ENCODE data around the gene GDI1. TPM values are rescaled to one million over a fixed set of nuclear protein-coding genes. Genes with fewer than 3 reads are reported as not detected.
"Not testable (repeated sequence)": the region's sequence is repeated elsewhere in the genome, so short reads cannot be mapped to it uniquely, and the experiment has no call there.

The GDI1 gene
- total and polyA plus RNA-seq, 9 donors = 72.8 to 188 (median 116) TPM

DNA sequence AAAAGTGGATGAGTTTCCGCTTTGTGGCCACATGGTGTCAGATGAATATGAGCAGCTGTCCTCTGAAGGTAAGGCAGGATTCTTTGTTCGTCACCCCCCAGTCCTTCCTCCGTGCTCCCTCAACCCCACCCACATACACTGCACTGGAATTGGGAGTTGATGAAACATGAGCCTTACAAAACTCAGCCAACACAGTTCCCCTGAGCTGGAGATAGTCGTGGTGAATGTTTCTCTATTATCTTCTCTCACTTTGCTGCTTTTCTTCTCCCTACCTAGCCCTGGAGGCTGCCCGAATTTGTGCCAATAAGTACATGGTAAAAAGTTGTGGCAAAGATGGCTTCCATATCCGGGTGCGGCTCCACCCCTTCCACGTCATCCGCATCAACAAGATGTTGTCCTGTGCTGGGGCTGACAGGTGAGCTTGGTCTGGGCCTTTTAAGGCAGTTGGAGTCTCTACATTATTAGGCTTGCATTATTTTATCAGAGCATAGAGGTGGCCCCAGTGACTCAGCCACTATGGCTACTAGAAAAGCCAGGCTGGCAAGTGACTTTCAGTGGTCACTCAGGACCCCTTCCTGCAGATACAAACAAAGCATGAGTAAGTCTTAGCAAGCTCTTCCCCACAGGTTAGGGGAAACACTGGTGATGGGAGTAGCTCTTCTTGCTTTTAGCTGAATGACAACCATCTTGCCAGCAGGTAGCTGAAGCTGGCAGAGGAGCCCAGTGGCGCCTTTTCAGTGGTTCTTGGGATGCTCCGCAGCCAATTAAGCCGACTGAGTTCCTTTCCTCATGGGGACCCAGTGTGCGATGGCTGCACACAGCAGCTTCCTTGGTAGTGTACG is 37.2 kb upstream of the GDI1 start:
- intact Hi-C loops (cut with DNase I) = loop anchor here in 1 of 4 donors (5.0 kb wide), 1 partner anchor 133 kb away; no protein-coding TSS in a partner anchor
- H3K4me1 ChIP-seq (ENCODE audit: insufficient read depth) = no peaks in the 10 kb centered on the region

DNA sequence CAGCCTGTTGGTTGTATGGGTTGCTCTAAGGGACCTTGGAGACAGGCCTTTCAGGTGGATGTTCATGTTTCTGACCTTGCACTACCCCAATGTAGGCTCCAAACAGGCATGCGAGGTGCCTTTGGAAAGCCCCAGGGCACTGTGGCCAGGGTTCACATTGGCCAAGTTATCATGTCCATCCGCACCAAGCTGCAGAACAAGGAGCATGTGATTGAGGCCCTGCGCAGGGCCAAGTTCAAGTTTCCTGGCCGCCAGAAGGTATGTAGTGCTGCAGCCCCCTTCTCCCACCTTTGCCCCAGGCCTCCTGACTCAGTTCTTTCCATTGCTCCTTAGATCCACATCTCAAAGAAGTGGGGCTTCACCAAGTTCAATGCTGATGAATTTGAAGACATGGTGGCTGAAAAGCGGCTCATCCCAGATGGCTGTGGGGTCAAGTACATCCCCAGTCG is 36.6 kb upstream of the GDI1 start:
- 66 to 77% (median 73%) methylated on average over 6 of the region's 6 CpGs for WGBS, 3 donors
- not testable (repeated sequence) for H3K4me1 ChIP-seq (ENCODE audit: insufficient read depth); H3K9me3 ChIP-seq; DNase-seq; H3K36me3 ChIP-seq; H3K27ac ChIP-seq; H3K27me3 ChIP-seq; H3K4me3 ChIP-seq
- intact Hi-C loops (cut with DNase I) = loop anchor here in 1 of 4 donors (5.0 kb wide), 1 partner anchor 132 kb away; no protein-coding TSS in a partner anchor

More for the DNA sequence above, 37.2 kb upstream of the GDI1 start:
- 52 to 57% (median 56%) methylated on average over 14 of the region's 14 CpGs for WGBS, 3 donors
- Histone ChIP-seq H3K4me3 (peak overlapping the region; percentile 84), H3K27me3 (no peaks in the 10 kb centered on the region), H3K9me3 (no peaks in the 10 kb centered on the region), H3K27ac (peak overlapping the region; percentile 81 to 96), H3K36me3 (no peaks in the 10 kb centered on the region)
- TF ChIP-seq EP300 (IDR thresholded peaks at IDR 0.05) = no peak
- TF ChIP-seq POLR2A (IDR thresholded peaks at IDR 0.05) = no peak
- TF ChIP-seq, protein P1, sequence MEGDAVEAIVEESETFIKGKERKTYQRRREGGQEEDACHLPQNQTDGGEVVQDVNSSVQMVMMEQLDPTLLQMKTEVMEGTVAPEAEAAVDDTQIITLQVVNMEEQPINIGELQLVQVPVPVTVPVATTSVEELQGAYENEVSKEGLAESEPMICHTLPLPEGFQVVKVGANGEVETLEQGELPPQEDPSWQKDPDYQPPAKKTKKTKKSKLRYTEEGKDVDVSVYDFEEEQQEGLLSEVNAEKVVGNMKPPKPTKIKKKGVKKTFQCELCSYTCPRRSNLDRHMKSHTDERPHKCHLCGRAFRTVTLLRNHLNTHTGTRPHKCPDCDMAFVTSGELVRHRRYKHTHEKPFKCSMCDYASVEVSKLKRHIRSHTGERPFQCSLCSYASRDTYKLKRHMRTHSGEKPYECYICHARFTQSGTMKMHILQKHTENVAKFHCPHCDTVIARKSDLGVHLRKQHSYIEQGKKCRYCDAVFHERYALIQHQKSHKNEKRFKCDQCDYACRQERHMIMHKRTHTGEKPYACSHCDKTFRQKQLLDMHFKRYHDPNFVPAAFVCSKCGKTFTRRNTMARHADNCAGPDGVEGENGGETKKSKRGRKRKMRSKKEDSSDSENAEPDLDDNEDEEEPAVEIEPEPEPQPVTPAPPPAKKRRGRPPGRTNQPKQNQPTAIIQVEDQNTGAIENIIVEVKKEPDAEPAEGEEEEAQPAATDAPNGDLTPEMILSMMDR (IDR thresholded peaks at IDR 0.05) = no peak
- no peak for DNase-seq

DNA sequence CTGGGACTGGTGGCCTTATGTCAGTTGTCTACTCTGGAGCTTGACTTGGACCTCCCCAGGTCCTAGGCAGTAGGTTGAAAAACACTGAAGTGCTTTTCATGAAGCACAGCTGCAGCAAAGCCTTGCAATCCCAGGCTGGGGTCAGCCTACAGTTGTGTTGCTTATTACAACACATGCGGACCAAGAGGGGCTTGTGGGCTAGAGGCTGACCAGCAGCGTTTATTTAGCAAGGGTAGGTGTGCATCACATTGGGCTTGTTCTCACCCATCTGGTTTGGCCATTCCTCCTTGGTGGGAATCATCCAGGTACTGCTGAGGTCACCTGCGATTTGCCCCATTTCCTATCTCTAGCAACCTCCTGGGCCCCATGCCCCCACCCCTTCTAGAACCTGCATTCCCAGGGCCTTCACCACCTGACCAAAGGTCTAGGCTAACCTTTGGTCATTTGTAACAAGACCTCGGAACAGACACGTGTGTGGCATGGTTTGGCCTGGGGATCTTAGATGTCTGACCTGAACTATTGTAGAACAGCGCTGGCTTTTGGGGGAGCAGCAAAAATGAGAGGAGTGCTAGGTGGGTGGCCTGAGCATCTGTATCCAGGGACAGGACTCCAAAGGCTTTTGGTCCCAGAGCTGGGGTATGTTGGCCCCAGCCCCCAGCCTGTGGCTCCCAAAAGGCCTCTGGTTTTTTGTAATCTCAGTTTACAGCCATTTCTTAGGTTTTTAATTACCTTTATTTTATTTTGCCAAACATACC is 35.7 kb upstream of the GDI1 start:
- WGBS, 3 donors = 50 to 67% (median 54%) methylated on average over 6 of the region's 6 CpGs
- Histone ChIP-seq H3K4me3 (no peak overlapping the region), H3K27ac (no peak overlapping the region), H3K36me3 (no peaks in the 10 kb centered on the region), H3K4me1 (ENCODE audit: insufficient read depth) (no peaks in the 10 kb centered on the region), H3K27me3 (no peaks in the 10 kb centered on the region), H3K9me3 (no peaks in the 10 kb centered on the region)
- intact Hi-C loops (cut with DNase I) = loop anchor here in 1 of 4 donors (5.0 kb wide), 1 partner anchor 131 kb away; no protein-coding TSS in a partner anchor
- DNase-seq = peak in 1 of 5 donors; percentile 7
- TF ChIP-seq EP300 (IDR thresholded peaks at IDR 0.05) (no peak), POLR2A (IDR thresholded peaks at IDR 0.05) (no peak)
- TF ChIP-seq, protein P1 (IDR thresholded peaks at IDR 0.05) = no peak

DNA sequence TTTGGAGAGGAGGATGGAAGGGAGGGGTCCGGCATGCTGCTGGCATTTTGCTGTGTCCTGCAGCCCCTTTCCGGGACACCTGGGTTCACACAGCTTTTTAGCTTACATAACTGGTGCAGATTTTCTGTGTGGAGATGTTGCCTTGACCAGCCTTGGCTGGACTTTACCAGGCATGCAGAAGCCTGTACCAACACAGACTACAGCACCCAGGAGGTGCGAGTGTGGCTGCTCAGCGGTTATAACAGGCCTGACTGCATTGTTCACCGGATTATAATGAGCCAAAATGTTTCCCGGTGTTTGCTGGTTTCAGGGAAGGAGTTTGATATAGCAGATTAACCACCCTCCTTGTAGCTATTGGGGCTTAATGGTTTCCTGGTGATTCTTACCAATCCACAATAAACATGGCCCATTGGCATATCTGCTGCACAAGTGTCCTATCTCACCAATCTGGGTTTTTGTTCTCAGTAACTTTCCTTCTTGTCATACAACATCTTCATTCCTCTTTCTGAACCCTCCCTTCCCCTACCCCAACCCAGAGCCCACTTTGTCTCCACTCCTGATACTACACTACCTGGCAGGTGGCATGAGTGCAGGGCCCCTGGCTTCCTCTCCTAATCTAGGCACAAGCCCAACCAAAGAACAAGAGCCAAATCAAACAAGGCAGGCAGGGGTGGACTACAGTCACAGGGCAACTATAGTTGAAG is 34.9 kb upstream of the GDI1 start:
- Histone ChIP-seq H3K27me3 (no peaks in the 10 kb centered on the region), H3K9me3 (no peaks in the 10 kb centered on the region), H3K4me1 (ENCODE audit: insufficient read depth) (no peaks in the 10 kb centered on the region), H3K36me3 (no peaks in the 10 kb centered on the region), H3K27ac (no peak overlapping the region), H3K4me3 (no peak overlapping the region)
- WGBS, 3 donors = 48 to 57% (median 50%) methylated on average over 6 of the region's 6 CpGs
- intact Hi-C loops (cut with DNase I) = loop anchor here in 1 of 4 donors (5.0 kb wide), 1 partner anchor 130 kb away; no protein-coding TSS in a partner anchor
- no peak for DNase-seq
- no peak for TF ChIP-seq EP300 (IDR thresholded peaks at IDR 0.05)
- TF ChIP-seq, protein P1 (IDR thresholded peaks at IDR 0.05) = no peak
- no peak for TF ChIP-seq POLR2A (IDR thresholded peaks at IDR 0.05)
